GM12891 (cell line): ENCODE measurements around the gene IMMP2L.

ENCODE experiments used
- POLR2A ChIP-seq: IDR thresholded peaks from 2 replicates; pipeline ENCODE4 v1.6.1; 2011; ENCODE audit warnings: low read depth, low read length, control low read depth
- POLR2AphosphoS5 ChIP-seq: IDR thresholded peaks from 2 replicates; pipeline ENCODE4 v1.6.1; 2011; ENCODE audit warnings: low read depth, low read length, control low read depth

GRCh38 chr7:110772615-110773014, 789.7 kb downstream of the IMMP2L start:
- no peak for TF ChIP-seq POLR2A
- TF ChIP-seq POLR2AphosphoS5 = no peak
